Activated naive CD8-positive, alpha-beta T cell (primary cell): ENCODE results near the gene CLCA4.
"Not testable (repeated sequence)": the region's sequence is repeated elsewhere in the genome, so short reads cannot be mapped to it uniquely, and the experiment has no call there.

Source experiments
- H3K27ac Mint-ChIP-seq: one replicate; pipeline ENCODE4 v1.8.0; 2021; ENCODE audit warnings: mixed read lengths
- H3K27me3 Mint-ChIP-seq: one replicate; pipeline ENCODE4 v1.8.0; 2021; ENCODE audit warnings: mixed read lengths
- H3K36me3 Mint-ChIP-seq: one replicate; pipeline ENCODE4 v1.8.0; 2021; ENCODE audit warnings: mixed read lengths
- H3K4me1 Mint-ChIP-seq: one replicate; pipeline ENCODE4 v1.8.0; 2021; ENCODE audit warnings: low read depth, mixed read lengths
- H3K4me3 Mint-ChIP-seq: one replicate; pipeline ENCODE4 v1.8.0; 2021; ENCODE audit warnings: mild to moderate bottlenecking, mixed read lengths
- H3K9me3 Mint-ChIP-seq: one replicate; pipeline ENCODE4 v1.8.0; 2021; ENCODE audit warnings: low read depth, mixed read lengths

The CLCA4 gene

DNA sequence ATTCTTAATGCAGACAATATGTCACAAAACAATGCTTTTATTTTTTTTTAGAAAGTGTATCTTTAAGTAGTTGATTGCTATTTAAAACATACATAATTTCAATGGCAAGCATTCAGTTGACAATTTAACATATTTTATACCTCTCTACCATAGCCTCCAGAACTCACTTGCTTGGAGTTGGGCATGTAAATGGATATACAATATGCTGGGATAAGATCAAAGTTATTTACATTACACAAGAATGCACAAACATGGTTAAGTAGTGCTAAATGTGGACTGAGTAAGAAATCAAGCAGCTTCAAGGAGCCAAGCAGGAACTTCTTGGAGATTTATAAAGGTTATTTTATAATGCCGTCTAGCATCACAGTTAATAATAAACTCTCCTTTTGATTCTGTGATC, 17.0 kb downstream of the CLCA4 start:
- Mint-ChIP-seq H3K9me3 (peaks cover 2% of the 10 kb centered on the region), H3K4me1 (no peaks in the 10 kb centered on the region), H3K27ac (no peak overlapping the region), H3K27me3 (peaks cover 26% of the 10 kb centered on the region), H3K36me3 (peaks cover 2% of the 10 kb centered on the region), H3K4me3 (no peak overlapping the region)

DNA sequence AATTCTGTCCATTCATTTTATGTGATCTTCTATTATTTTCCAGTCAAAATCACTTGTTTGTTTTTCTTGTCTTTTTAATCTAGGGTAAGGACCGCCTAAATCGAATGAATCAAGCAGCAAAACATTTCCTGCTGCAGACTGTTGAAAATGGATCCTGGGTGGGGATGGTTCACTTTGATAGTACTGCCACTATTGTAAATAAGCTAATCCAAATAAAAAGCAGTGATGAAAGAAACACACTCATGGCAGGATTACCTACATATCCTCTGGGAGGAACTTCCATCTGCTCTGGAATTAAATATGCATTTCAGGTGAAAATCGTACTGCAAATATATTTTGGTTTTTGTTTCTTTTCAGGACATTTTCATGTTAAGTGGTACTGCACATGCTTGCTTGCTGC, 20.5 kb downstream of the CLCA4 start:
- Mint-ChIP-seq H3K27me3 (peaks cover 17% of the 10 kb centered on the region), H3K9me3 (no peaks in the 10 kb centered on the region), H3K27ac (no peak overlapping the region), H3K4me1 (no peaks in the 10 kb centered on the region), H3K4me3 (no peak overlapping the region), H3K36me3 (no peaks in the 10 kb centered on the region)

DNA sequence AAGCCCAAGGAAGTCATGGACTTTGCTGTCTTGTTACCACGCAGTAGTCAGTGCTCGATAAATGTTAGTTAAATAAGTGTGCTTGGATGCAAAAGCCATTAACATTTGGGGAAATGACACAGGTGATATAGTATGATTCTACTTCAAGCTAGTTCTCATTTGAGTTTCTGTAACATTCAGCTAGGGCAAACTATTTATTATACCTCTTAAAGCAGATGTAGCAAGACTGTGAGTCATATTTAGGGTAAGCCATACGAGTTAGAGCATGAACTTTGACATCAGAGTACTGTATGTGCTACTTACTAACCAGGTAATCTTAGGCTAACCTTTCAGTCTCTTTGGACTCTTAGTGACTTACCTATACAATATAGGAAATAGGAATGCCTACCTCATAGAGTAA, 21.0 kb downstream of the CLCA4 start:
- H3K27me3 Mint-ChIP-seq: peaks cover 17% of the 10 kb centered on the region
- H3K4me3 Mint-ChIP-seq: no peak overlapping the region
- no peak overlapping the region for H3K27ac Mint-ChIP-seq
- no peaks in the 10 kb centered on the region for H3K9me3 Mint-ChIP-seq
- H3K4me1 Mint-ChIP-seq: no peaks in the 10 kb centered on the region
- no peaks in the 10 kb centered on the region for H3K36me3 Mint-ChIP-seq

DNA sequence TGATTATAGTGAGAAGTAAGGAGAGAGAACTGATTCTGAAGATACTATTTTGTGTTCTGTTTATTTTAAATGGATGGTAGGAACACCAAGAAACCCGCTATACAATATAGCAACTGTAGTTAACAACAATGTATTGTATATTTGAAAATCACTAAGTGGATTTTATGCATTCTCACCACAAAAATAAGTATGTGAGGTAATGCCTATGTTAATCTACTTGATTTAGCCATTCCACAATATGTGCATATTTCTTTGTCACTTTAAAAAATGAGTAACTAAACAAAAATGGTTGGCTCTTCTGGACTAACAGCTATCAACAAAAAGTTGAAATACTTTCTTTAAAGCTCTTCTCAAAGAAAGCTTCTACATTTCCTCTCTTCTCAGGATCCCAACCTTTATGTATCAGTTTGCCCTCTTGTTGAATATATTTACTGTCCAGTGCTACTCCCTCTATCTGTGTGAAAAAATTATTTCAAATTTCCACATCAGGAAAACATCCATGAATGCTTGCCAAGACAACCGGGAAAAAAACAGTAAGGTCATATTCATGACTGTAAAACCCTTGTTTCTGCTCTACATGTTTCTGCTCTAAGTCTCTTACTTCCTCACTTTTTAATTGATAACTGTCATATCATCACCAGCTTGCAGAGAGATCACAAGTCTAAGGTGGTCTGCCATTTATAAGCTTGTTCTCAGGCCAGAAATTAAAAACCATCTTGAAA, 27.0 kb downstream of the CLCA4 start:
- H3K27me3 Mint-ChIP-seq: peaks cover 9% of the 10 kb centered on the region
- H3K36me3 Mint-ChIP-seq: no peaks in the 10 kb centered on the region
- H3K4me1 Mint-ChIP-seq: no peaks in the 10 kb centered on the region
- H3K27ac Mint-ChIP-seq: no peak overlapping the region
- H3K9me3 Mint-ChIP-seq: no peaks in the 10 kb centered on the region
- no peak overlapping the region for H3K4me3 Mint-ChIP-seq

DNA sequence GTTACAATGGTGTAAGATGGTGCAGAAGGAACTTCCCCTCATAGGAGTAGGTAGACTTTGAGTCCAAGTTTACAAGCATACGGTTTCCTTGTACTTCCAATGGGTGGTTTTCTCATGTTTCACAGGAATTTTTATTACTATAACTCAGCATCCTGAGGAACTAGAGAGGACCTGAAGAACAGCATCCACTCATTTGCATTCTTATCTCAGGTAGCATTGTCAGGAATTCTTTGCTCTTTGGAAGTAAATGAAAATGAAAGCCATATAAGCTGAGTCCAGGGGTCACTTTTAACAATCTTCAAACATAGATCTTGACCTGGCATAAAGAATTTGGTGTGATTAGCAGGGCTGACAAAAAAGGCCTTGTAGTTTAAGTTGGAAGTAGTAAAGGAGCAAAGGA, 34.4 kb downstream of the CLCA4 start:
- H3K27me3 Mint-ChIP-seq: no peaks in the 10 kb centered on the region

DNA sequence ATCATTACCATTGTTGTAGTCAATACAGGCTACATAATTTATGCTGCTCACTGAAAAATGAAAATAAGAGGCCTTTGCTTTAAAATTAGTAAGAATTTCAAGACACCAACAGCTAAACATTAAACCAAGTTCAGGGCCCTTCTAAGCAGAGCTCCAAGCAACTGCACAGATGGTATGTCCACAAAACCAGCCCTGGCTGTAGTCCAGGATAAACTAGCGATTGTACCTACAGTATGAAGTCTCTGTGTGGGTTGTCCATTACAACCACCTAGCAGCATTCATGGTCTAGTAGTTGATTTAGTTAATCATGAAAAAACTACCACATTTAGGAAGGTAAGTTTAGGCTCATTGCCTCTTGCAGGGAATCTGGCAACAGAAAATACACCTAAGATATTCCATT, 35.3 kb downstream of the CLCA4 start:
- Mint-ChIP-seq H3K27ac (no peak overlapping the region), H3K4me1 (no peaks in the 10 kb centered on the region), H3K27me3 (no peaks in the 10 kb centered on the region), H3K9me3 (no peaks in the 10 kb centered on the region), H3K4me3 (no peak overlapping the region), H3K36me3 (no peaks in the 10 kb centered on the region)

More for the DNA sequence above, 34.4 kb downstream of the CLCA4 start:
- no peaks in the 10 kb centered on the region for H3K36me3 Mint-ChIP-seq
- no peaks in the 10 kb centered on the region for H3K4me1 Mint-ChIP-seq
- no peaks in the 10 kb centered on the region for H3K9me3 Mint-ChIP-seq
- H3K4me3 Mint-ChIP-seq: no peak overlapping the region
- no peak overlapping the region for H3K27ac Mint-ChIP-seq

DNA sequence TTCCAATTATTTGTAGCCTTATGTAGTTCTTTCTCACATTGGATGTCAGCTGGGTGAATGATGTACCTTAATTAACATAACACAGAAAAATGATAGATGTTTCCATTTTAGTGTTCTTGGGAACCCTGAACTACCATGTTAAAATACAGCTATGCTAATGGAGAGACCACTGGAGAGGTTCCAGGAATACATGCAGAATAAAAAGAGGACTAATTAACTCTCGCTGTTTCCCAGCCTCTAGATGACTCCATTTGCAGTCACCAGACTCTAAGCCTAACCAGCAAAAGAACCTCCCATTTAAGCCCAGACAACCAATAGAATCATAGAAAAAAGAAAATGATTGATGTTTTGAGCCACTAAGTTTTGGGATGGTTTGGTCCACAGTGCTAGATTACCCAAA, 36.2 kb downstream of the CLCA4 start:
- peaks cover 4% of the 10 kb centered on the region for H3K27me3 Mint-ChIP-seq
- no peak overlapping the region for H3K27ac Mint-ChIP-seq
- no peaks in the 10 kb centered on the region for H3K36me3 Mint-ChIP-seq
- no peaks in the 10 kb centered on the region for H3K4me1 Mint-ChIP-seq
- no peaks in the 10 kb centered on the region for H3K9me3 Mint-ChIP-seq
- no peak overlapping the region for H3K4me3 Mint-ChIP-seq

DNA sequence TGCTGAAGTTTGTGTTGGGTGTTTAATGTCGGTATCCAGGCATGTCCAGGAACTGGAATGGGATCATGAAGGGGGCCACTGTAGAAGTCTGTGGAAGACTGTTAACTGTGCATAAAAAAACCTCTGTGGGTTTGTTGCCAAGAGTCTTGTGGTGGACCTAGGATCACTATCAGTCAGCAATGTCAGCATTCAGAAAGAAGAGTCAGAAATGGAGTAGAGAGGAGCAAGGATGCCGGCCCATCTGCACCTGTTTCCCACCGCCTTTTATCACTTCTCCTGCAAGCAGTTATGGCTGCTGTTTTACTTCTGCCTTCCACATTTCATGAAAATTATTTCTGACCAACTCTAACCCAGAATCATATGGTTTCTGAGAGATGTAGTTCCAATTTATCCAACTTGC, 36.7 kb downstream of the CLCA4 start:
- peaks cover 4% of the 10 kb centered on the region for H3K27me3 Mint-ChIP-seq
- no peak overlapping the region for H3K27ac Mint-ChIP-seq

DNA sequence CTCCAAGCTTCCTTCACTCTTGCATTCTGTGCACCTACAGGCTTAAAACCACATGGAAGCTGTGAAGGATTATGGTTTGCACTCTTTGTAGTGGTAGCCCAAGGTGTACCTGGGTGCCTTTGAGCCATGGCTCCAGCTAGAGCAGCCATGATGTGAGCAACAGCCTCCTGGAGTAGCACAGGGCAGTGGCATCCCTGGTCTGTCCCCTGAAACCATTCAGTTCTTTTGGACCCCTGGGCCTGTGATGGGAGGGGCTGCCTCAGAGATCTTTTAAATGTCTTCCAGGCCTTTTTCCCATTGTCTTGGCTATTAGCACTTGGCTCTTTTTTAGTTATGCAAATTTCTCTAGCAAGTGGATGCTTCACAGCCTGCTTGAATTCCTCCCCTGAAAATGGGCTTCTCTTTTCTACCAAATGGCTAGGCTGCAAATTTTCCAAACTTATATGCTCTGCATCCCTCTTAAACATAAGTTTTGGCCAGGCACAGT, 47.4 kb downstream of the CLCA4 start:
- H3K9me3 Mint-ChIP-seq: peaks cover 17% of the 10 kb centered on the region
- no peak overlapping the region for H3K27ac Mint-ChIP-seq
- peaks cover 2% of the 10 kb centered on the region for H3K36me3 Mint-ChIP-seq
- no peaks in the 10 kb centered on the region for H3K4me1 Mint-ChIP-seq
- H3K4me3 Mint-ChIP-seq: no peak overlapping the region
- H3K27me3 Mint-ChIP-seq: peaks cover 7% of the 10 kb centered on the region

More for the DNA sequence above, 36.7 kb downstream of the CLCA4 start:
- H3K9me3 Mint-ChIP-seq: no peaks in the 10 kb centered on the region
- no peaks in the 10 kb centered on the region for H3K4me1 Mint-ChIP-seq
- no peak overlapping the region for H3K4me3 Mint-ChIP-seq
- no peaks in the 10 kb centered on the region for H3K36me3 Mint-ChIP-seq

DNA sequence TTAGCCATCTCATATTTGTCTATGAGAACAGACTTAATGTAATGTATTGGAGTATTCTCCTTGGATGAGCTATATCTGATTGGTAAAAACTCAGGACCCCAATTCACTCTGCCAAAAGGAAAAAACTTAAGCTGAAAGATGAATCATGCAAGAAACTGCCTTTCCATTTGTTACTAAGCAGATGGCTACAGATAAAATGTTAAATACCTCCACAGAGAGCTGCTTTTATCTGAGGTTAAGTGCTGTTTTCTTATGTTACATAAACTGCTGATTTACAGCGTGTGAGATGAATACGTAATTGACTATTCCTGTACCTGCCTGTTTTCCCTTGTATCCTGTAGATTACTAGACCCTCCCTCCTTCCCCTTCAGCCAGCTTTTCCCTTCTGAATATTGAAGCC, 49.3 kb downstream of the CLCA4 start:
- Mint-ChIP-seq H3K27me3 (peaks cover 5% of the 10 kb centered on the region), H3K27ac (no peak overlapping the region), H3K9me3 (peaks cover 17% of the 10 kb centered on the region), H3K4me3 (no peak overlapping the region), H3K36me3 (peaks cover 2% of the 10 kb centered on the region), H3K4me1 (no peaks in the 10 kb centered on the region)

DNA sequence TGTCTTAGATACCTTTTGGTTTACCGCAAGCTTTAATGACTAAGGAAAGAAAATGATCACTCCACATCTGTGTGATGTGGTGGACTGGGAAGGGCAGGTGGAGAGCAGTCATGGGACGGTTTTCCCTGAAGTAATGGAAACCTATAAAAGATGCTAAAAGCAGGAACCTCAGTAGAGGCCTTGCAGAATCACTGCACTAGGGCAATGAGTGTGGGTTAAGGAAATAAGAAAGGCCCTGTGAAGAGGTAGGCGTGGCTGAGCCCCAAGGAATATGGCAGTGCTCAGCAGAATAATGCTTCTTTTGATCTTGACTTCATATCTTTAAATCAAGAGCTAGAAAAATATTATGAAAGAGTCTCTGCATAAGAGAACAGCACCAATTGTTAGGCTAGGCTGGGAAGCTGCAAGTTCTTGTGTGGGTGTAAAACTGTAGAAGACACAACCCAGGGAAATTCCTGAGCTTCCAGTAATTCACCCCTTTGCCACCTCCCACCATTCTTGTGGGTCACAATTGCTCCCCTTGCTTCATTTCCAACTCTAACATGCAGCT, 49.9 kb downstream of the CLCA4 start:
- Mint-ChIP-seq H3K4me1 (no peaks in the 10 kb centered on the region), H3K27me3 (peaks cover 2% of the 10 kb centered on the region), H3K27ac (no peak overlapping the region), H3K4me3 (no peak overlapping the region), H3K9me3 (peaks cover 17% of the 10 kb centered on the region), H3K36me3 (peaks cover 5% of the 10 kb centered on the region)

DNA sequence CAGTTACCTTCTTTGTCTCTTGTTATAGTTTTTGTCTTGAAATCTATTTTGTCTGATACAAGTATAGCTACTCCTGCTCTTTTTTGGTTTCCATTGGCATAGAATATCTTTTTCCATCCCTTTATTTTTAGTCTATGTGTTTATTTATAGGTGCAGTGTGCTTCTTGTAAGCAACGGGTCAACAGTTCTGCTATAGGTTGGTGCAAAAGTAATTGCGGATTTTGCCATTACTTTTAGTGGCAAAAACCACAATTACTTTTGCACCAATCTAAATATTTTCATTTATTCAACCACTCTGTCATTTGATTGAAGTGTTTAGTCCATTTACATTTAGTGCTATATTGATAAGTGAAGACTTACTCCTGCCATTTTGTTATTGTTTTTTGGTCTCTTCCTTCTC, 59.2 kb downstream of the CLCA4 start:
- H3K4me1 Mint-ChIP-seq, H3K4me3 Mint-ChIP-seq, H3K27ac Mint-ChIP-seq, H3K27me3 Mint-ChIP-seq, H3K36me3 Mint-ChIP-seq: not testable (repeated sequence)
- peaks cover 12% of the 10 kb centered on the region for H3K9me3 Mint-ChIP-seq

DNA sequence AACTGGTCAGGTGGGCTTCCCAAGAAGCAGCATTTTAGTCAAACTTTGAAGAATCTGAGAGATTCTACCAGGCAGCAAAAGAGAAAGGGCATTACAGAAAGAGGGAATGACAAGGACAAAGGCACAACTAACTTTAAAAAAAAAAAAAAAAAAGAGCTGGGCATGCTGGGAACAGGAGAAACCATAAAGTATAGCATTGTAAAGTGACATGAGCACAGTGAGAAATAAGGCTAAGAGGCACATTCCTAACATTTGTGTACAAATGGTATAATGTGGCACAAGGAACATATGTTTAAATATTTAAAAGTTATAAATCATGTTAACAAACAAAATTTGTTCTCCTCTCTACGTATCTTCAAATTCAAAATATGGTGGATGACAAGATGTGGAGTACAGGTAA, 69.6 kb downstream of the CLCA4 start:
- Mint-ChIP-seq H3K36me3 (peaks cover 9% of the 10 kb centered on the region), H3K4me1 (peaks cover 5% of the 10 kb centered on the region), H3K4me3 (no peak overlapping the region), H3K27me3 (peaks cover 8% of the 10 kb centered on the region), H3K27ac (no peak overlapping the region), H3K9me3 (peaks cover 4% of the 10 kb centered on the region)

DNA sequence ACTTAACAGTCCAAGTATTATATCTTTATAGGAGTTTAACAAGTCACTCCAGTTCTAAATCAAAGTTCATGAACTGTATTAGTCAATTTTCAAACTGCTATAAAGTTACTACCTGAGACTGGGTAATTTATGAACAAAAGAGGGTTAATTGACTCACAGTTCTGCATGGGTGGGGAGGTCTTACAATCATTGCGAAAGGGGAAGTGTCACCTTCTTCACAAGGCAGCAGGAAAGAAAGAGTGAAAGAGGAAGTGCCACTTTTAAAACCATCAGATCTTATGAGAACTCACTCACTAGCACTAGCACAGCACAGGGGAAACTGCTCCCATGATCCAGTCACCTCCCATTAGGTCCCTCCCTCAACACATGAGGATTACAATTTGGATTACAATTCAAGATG, 70.0 kb downstream of the CLCA4 start:
- Mint-ChIP-seq H3K36me3 (peaks cover 9% of the 10 kb centered on the region), H3K27me3 (peaks cover 8% of the 10 kb centered on the region), H3K9me3 (peaks cover 4% of the 10 kb centered on the region), H3K4me3 (no peak overlapping the region), H3K4me1 (peaks cover 5% of the 10 kb centered on the region), H3K27ac (no peak overlapping the region)

DNA sequence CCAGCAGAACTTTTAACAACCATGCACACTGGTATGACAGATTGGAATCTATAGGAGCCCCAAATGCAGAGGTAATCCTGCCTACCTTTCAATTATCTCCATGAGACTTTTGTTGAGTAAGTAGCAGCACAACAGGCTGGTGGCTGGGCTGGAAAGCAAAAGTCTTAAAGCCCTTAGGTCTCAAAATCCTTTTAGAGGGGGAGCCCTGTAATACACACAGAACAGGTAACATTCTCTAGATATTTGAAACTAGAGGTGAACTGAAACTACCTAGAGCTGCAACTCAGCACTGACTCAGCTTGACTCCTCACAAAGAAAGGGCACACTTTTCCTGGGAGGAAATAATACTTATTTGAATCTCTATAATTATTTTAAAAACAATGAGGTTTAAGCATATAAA, 71.5 kb downstream of the CLCA4 start:
- H3K36me3 Mint-ChIP-seq: peaks cover 6% of the 10 kb centered on the region
- peaks cover 4% of the 10 kb centered on the region for H3K9me3 Mint-ChIP-seq
- H3K27me3 Mint-ChIP-seq: peaks cover 8% of the 10 kb centered on the region
- H3K27ac Mint-ChIP-seq: no peak overlapping the region
- no peak overlapping the region for H3K4me3 Mint-ChIP-seq
- H3K4me1 Mint-ChIP-seq: peaks cover 5% of the 10 kb centered on the region

DNA sequence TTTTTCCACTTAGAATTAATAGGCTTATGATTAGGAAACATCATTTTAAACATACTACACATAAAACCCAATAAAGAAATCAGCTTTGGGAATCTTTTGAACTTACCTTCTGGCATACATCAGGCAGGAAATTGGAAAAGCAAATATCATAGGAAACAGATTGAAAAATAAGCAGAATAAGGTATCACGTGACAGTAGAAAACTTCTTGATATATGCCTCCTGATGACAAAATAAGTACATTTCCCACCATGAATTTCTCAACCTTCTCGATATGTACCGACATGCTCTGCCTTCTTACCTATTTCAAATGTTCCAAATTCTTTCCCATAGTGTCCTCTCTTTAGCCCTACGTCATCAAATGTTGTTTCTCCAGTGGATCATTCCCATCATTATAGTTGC, 72.4 kb downstream of the CLCA4 start:
- H3K4me3 Mint-ChIP-seq: no peak overlapping the region
- peaks cover 5% of the 10 kb centered on the region for H3K4me1 Mint-ChIP-seq
- peaks cover 6% of the 10 kb centered on the region for H3K36me3 Mint-ChIP-seq
- H3K27ac Mint-ChIP-seq: no peak overlapping the region
- peaks cover 4% of the 10 kb centered on the region for H3K9me3 Mint-ChIP-seq
- peaks cover 8% of the 10 kb centered on the region for H3K27me3 Mint-ChIP-seq
